Activated T-helper 17 cell treated with anti-CD3 and anti-CD28 coated beads, Interleukin-2, amount 50 U/mL, for 72 hours (primary cell): ENCODE measurements around the gene ADAMTS2. TPM values are rescaled to one million over a fixed set of nuclear protein-coding genes. Genes with fewer than 3 reads are reported as not detected.

ENCODE experiments used
- ATAC-seq: fragments of 150-1000 bp; cut with Tn5 transposase; replicated peaks from 2 replicates; pipeline ENCODE4 v1.10.0; 2021; ENCODE audit warnings: mild to moderate bottlenecking, moderate library complexity
- H3K27ac Mint-ChIP-seq: one replicate; pipeline ENCODE4 v1.8.0; 2022; ENCODE audit warnings: mixed read lengths
- H3K27me3 Mint-ChIP-seq: one replicate; pipeline ENCODE4 v1.8.0; 2022; ENCODE audit warnings: mixed read lengths
- H3K36me3 Mint-ChIP-seq: one replicate; pipeline ENCODE4 v1.8.0; 2022; ENCODE audit warnings: low read depth, mild to moderate bottlenecking, mixed read lengths
- H3K4me1 Mint-ChIP-seq: one replicate; pipeline ENCODE4 v1.8.0; 2022; ENCODE audit warnings: mixed read lengths
- H3K4me3 Mint-ChIP-seq: one replicate; pipeline ENCODE4 v1.8.0; 2022; ENCODE audit warnings: mild to moderate bottlenecking, mixed read lengths
- H3K9me3 Mint-ChIP-seq: one replicate; pipeline ENCODE4 v1.8.0; 2022; ENCODE audit warnings: mixed read lengths
- total RNA-seq, 2 donors: library from RNA; stranded (reverse); gene quantifications; one replicate each; pipeline ENCODE4 v1.2.3, GENCODE V29; 2022

The ADAMTS2 gene
- total RNA-seq, 2 donors from 2014 or later: not detected

GRCh38 chr5:179342577-179342976 is 2.7 kb downstream of the ADAMTS2 start:
- Mint-ChIP-seq H3K4me3 (no peak overlapping the region), H3K4me1 (no peaks in the 10 kb centered on the region)

GRCh38 chr5:179340465-179340864 is 4.8 kb downstream of the ADAMTS2 start:
- Mint-ChIP-seq H3K9me3 (no peaks in the 10 kb centered on the region), H3K27ac (no peak overlapping the region), H3K27me3 (peaks cover 28% of the 10 kb centered on the region), H3K4me1 (no peaks in the 10 kb centered on the region), H3K36me3 (no peaks in the 10 kb centered on the region), H3K4me3 (no peak overlapping the region)
- ATAC-seq: no peak

More at GRCh38 chr5:179342577-179342976, 2.7 kb downstream of the ADAMTS2 start:
- H3K36me3 Mint-ChIP-seq: no peaks in the 10 kb centered on the region
- no peak overlapping the region for H3K27ac Mint-ChIP-seq
- H3K27me3 Mint-ChIP-seq: peaks cover 44% of the 10 kb centered on the region
- no peaks in the 10 kb centered on the region for H3K9me3 Mint-ChIP-seq
- no peak for ATAC-seq

GRCh38 chr5:179339996-179340395 is 5.3 kb downstream of the ADAMTS2 start:
- Mint-ChIP-seq H3K9me3 (no peaks in the 10 kb centered on the region), H3K36me3 (no peaks in the 10 kb centered on the region), H3K4me3 (no peak overlapping the region)

GRCh38 chr5:179339081-179339480 is 6.2 kb downstream of the ADAMTS2 start:
- H3K27ac Mint-ChIP-seq: no peak overlapping the region
- peaks cover 28% of the 10 kb centered on the region for H3K27me3 Mint-ChIP-seq
- no peaks in the 10 kb centered on the region for H3K36me3 Mint-ChIP-seq
- no peaks in the 10 kb centered on the region for H3K4me1 Mint-ChIP-seq
- H3K9me3 Mint-ChIP-seq: no peaks in the 10 kb centered on the region
- no peak for ATAC-seq
- H3K4me3 Mint-ChIP-seq: no peak overlapping the region

More at GRCh38 chr5:179339996-179340395, 5.3 kb downstream of the ADAMTS2 start:
- Mint-ChIP-seq H3K4me1 (no peaks in the 10 kb centered on the region), H3K27ac (no peak overlapping the region), H3K27me3 (peaks cover 28% of the 10 kb centered on the region)
- no peak for ATAC-seq

- H3K9me3 Mint-ChIP-seq: no peaks in the 10 kb centered on the region
- H3K27me3 Mint-ChIP-seq: peaks cover 23% of the 10 kb centered on the region
- no peaks in the 10 kb centered on the region for H3K36me3 Mint-ChIP-seq
- no peak overlapping the region for H3K4me3 Mint-ChIP-seq
- H3K4me1 Mint-ChIP-seq: no peaks in the 10 kb centered on the region
- H3K27ac Mint-ChIP-seq: no peak overlapping the region
- no peak for ATAC-seq
Observed at GRCh38 chr5:179337796-179338676, 7.2 kb downstream of the ADAMTS2 start.

- no peak overlapping the region for H3K27ac Mint-ChIP-seq
- no peaks in the 10 kb centered on the region for H3K4me1 Mint-ChIP-seq
- no peak overlapping the region for H3K4me3 Mint-ChIP-seq
- no peaks in the 10 kb centered on the region for H3K9me3 Mint-ChIP-seq
- H3K27me3 Mint-ChIP-seq: peaks cover 14% of the 10 kb centered on the region
- no peaks in the 10 kb centered on the region for H3K36me3 Mint-ChIP-seq
- no peak for ATAC-seq
Observed at GRCh38 chr5:179336871-179337795, 8.1 kb downstream of the ADAMTS2 start.

GRCh38 chr5:179336126-179336870 is 9.0 kb downstream of the ADAMTS2 start:
- Mint-ChIP-seq H3K27ac (no peak overlapping the region), H3K9me3 (no peaks in the 10 kb centered on the region), H3K4me3 (no peak overlapping the region), H3K36me3 (no peaks in the 10 kb centered on the region), H3K4me1 (no peaks in the 10 kb centered on the region), H3K27me3 (peaks cover 9% of the 10 kb centered on the region)
- no peak for ATAC-seq

GRCh38 chr5:179333796-179334761 is 11.2 kb downstream of the ADAMTS2 start:
- H3K9me3 Mint-ChIP-seq: no peaks in the 10 kb centered on the region

GRCh38 chr5:179332741-179333290 is 12.4 kb downstream of the ADAMTS2 start:
- H3K36me3 Mint-ChIP-seq: no peaks in the 10 kb centered on the region
- H3K4me3 Mint-ChIP-seq: no peak overlapping the region
- no peaks in the 10 kb centered on the region for H3K9me3 Mint-ChIP-seq
- ATAC-seq: no peak
- H3K4me1 Mint-ChIP-seq: no peaks in the 10 kb centered on the region
- H3K27ac Mint-ChIP-seq: no peak overlapping the region
- peaks cover 6% of the 10 kb centered on the region for H3K27me3 Mint-ChIP-seq

More at GRCh38 chr5:179333796-179334761, 11.2 kb downstream of the ADAMTS2 start:
- no peak for ATAC-seq
- Mint-ChIP-seq H3K4me1 (no peaks in the 10 kb centered on the region), H3K4me3 (no peak overlapping the region), H3K27ac (no peak overlapping the region), H3K36me3 (no peaks in the 10 kb centered on the region), H3K27me3 (peaks cover 9% of the 10 kb centered on the region)

GRCh38 chr5:179331591-179332375 is 13.5 kb downstream of the ADAMTS2 start:
- no peaks in the 10 kb centered on the region for H3K4me1 Mint-ChIP-seq
- H3K9me3 Mint-ChIP-seq: no peaks in the 10 kb centered on the region
- no peaks in the 10 kb centered on the region for H3K36me3 Mint-ChIP-seq

GRCh38 chr5:179330186-179330900 is 14.9 kb downstream of the ADAMTS2 start:
- Mint-ChIP-seq H3K4me3 (no peak overlapping the region), H3K36me3 (no peaks in the 10 kb centered on the region), H3K9me3 (no peaks in the 10 kb centered on the region), H3K27ac (no peak overlapping the region), H3K27me3 (peaks cover 14% of the 10 kb centered on the region), H3K4me1 (no peaks in the 10 kb centered on the region)
- ATAC-seq: no peak

More at GRCh38 chr5:179331591-179332375, 13.5 kb downstream of the ADAMTS2 start:
- H3K27ac Mint-ChIP-seq: no peak overlapping the region
- ATAC-seq: no peak
- H3K27me3 Mint-ChIP-seq: peaks cover 10% of the 10 kb centered on the region
- no peak overlapping the region for H3K4me3 Mint-ChIP-seq

GRCh38 chr5:179328291-179328690 is 17.0 kb downstream of the ADAMTS2 start:
- Mint-ChIP-seq H3K4me3 (no peak overlapping the region), H3K36me3 (no peaks in the 10 kb centered on the region), H3K4me1 (no peaks in the 10 kb centered on the region), H3K27ac (no peak overlapping the region), H3K27me3 (peaks cover 18% of the 10 kb centered on the region), H3K9me3 (no peaks in the 10 kb centered on the region)
- no peak for ATAC-seq
